GM19463 (cell line): ENCODE data around the gene ATOH8.
"Not testable (repeated sequence)": the region's sequence is repeated elsewhere in the genome, so short reads cannot be mapped to it uniquely, and the experiment has no call there.

ENCODE experiments used
- ATAC-seq: cut with Tn5 transposase; IDR thresholded peaks from one replicate; pipeline ENCODE4 v1.9.1; 2021; ENCODE audit warnings: mild to moderate bottlenecking, moderate library complexity; ENCODE audit not compliant: unreplicated experiment

ATOH8 gene

GRCh38 chr2:85822766-85823165, 69.0 kb downstream of the ATOH8 start:
- no peak for ATAC-seq

- no peak for ATAC-seq
Observed at GRCh38 chr2:85823951-85824350, 70.2 kb downstream of the ATOH8 start.

GRCh38 chr2:85826990-85827878, 73.4 kb downstream of the ATOH8 start:
- peak; percentile 91 for ATAC-seq

GRCh38 chr2:85827879-85828569, 74.2 kb downstream of the ATOH8 start:
- ATAC-seq = no peak

- no peak for ATAC-seq
Observed at GRCh38 chr2:85828725-85829124, 74.9 kb downstream of the ATOH8 start.

- not testable (repeated sequence) for ATAC-seq
Observed at GRCh38 chr2:85829394-85829793, 75.6 kb downstream of the ATOH8 start.

GRCh38 chr2:85830645-85831044, 76.9 kb downstream of the ATOH8 start:
- no peak for ATAC-seq

- no peak for ATAC-seq
Observed at GRCh38 chr2:85831735-85832134, 77.9 kb downstream of the ATOH8 start.

- no peak for ATAC-seq
Observed at GRCh38 chr2:85834466-85834865, 80.7 kb downstream of the ATOH8 start.
